Epithelial cell of proximal tubule (primary cell): ENCODE data around the gene PARN. TPM values are rescaled to one million over a fixed set of nuclear protein-coding genes. Genes with fewer than 3 reads are reported as not detected.

ENCODE experiments used
- DNase-seq: peaks from one replicate; pipeline ENCODE4 v3.0.0-alpha.2; 2011; ENCODE audit warnings: low read depth
- H3K4me3 ChIP-seq: 2 replicates; pipeline ENCODE4 v1.5.1; 2011; ENCODE audit warnings: low read depth, mild to moderate bottlenecking, low read length
- CTCF ChIP-seq: conservative IDR thresholded peaks from 2 replicates; pipeline ENCODE4 v1.5.1; 2012; ENCODE audit warnings: low read depth, mild to moderate bottlenecking, low read length
- total RNA-seq: library from RNA; depleted of rRNA; stranded (reverse); fragments of >200 nt; gene quantifications from 2 replicates; pipeline ENCODE4 v1.2.3, GENCODE V29; 2015

The PARN gene
- total RNA-seq, 1 donor from 2014 or later: 28.5 TPM

GRCh38 chr16:14497245-14498082 is 132.6 kb downstream of the PARN start:
- no peak for DNase-seq
- no peak for TF ChIP-seq CTCF
- no peak overlapping the region for H3K4me3 ChIP-seq

GRCh38 chr16:14496786-14497185 is 133.3 kb downstream of the PARN start:
- DNase-seq: no peak
- no peak for TF ChIP-seq CTCF
- H3K4me3 ChIP-seq: no peak overlapping the region

- H3K4me3 ChIP-seq: no peak overlapping the region
- TF ChIP-seq CTCF: no peak
- no peak for DNase-seq
Measured at GRCh38 chr16:14496047-14496770, 133.9 kb downstream of the PARN start.

- H3K4me3 ChIP-seq: no peak overlapping the region
- no peak for DNase-seq
- no peak for TF ChIP-seq CTCF
Measured at GRCh38 chr16:14495213-14496046, 134.6 kb downstream of the PARN start.

GRCh38 chr16:14494396-14494966 is 135.6 kb downstream of the PARN start:
- H3K4me3 ChIP-seq: no peak overlapping the region
- DNase-seq: no peak
- no peak for TF ChIP-seq CTCF

- TF ChIP-seq CTCF: no peak
- no peak overlapping the region for H3K4me3 ChIP-seq
- no peak for DNase-seq
Measured at GRCh38 chr16:14493791-14494190, 136.3 kb downstream of the PARN start.
